Stimulated activated CD4-positive, alpha-beta T cell treated with anti-CD3 and anti-CD28 coated beads, Interleukin-4, amount 100 ng/mL, for 4 hours (primary cell): ENCODE data around the gene CAB39L.

Experiments used
- DNase-seq, 2 experiments: peaks; one replicate each; pipeline ENCODE4 v3.0.0-alpha.2; 2020

CAB39L gene

GRCh38 chr13:49441312-49441711 is 2.6 kb downstream of the CAB39L start:
- DNase-seq, result no peak

- no peak for DNase-seq
Measured at GRCh38 chr13:49439609-49440008, 4.3 kb downstream of the CAB39L start.

- DNase-seq, result no peak
Measured at GRCh38 chr13:49437705-49438104, 6.2 kb downstream of the CAB39L start.

GRCh38 chr13:49436890-49437289 is 7.0 kb downstream of the CAB39L start:
- no peak for DNase-seq

- no peak for DNase-seq
Measured at GRCh38 chr13:49435992-49436391, 7.9 kb downstream of the CAB39L start.

- no peak for DNase-seq
Measured at GRCh38 chr13:49429121-49429520, 14.7 kb downstream of the CAB39L start.

GRCh38 chr13:49428041-49428763 is 15.7 kb downstream of the CAB39L start:
- no peak for DNase-seq

- no peak for DNase-seq
Measured at GRCh38 chr13:49424011-49424560, 19.8 kb downstream of the CAB39L start.

GRCh38 chr13:49421391-49421790 is 22.5 kb downstream of the CAB39L start:
- DNase-seq, result peak in 1 of 2 experiments; percentile 11

GRCh38 chr13:49419276-49419675 is 24.6 kb downstream of the CAB39L start:
- DNase-seq, result no peak

GRCh38 chr13:49418206-49418605 is 25.7 kb downstream of the CAB39L start:
- DNase-seq, result no peak

- no peak for DNase-seq
Measured at GRCh38 chr13:49417161-49417560, 26.7 kb downstream of the CAB39L start.

- DNase-seq, result no peak
Measured at GRCh38 chr13:49412749-49413148, 31.1 kb downstream of the CAB39L start.

- DNase-seq, result no peak
Measured at GRCh38 chr13:49411353-49411752, 32.5 kb downstream of the CAB39L start.

GRCh38 chr13:49410477-49410876 is 33.4 kb downstream of the CAB39L start:
- DNase-seq, result no peak

- no peak for DNase-seq
Measured at GRCh38 chr13:49410006-49410405, 33.9 kb downstream of the CAB39L start.

GRCh38 chr13:49409008-49409407 is 34.9 kb downstream of the CAB39L start:
- DNase-seq, result no peak

- no peak for DNase-seq
Measured at GRCh38 chr13:49407936-49408335, 35.9 kb downstream of the CAB39L start.

GRCh38 chr13:49407068-49407467 is 36.8 kb downstream of the CAB39L start:
- no peak for DNase-seq

- DNase-seq, result no peak
Measured at GRCh38 chr13:49404703-49405020, 39.2 kb downstream of the CAB39L start.

GRCh38 chr13:49403996-49404702 is 39.7 kb downstream of the CAB39L start:
- no peak for DNase-seq

- no peak for DNase-seq
Measured at GRCh38 chr13:49400755-49401659, 42.9 kb downstream of the CAB39L start.

- no peak for DNase-seq
Measured at GRCh38 chr13:49399801-49400472, 43.9 kb downstream of the CAB39L start.
